ENCODE data around the gene NEO1. TPM values are rescaled to one million over a fixed set of nuclear protein-coding genes. Genes with fewer than 3 reads are reported as not detected.

The NEO1 gene
- total RNA-seq, 1 donor from 2014 or later, result 75.6 TPM

DNA sequence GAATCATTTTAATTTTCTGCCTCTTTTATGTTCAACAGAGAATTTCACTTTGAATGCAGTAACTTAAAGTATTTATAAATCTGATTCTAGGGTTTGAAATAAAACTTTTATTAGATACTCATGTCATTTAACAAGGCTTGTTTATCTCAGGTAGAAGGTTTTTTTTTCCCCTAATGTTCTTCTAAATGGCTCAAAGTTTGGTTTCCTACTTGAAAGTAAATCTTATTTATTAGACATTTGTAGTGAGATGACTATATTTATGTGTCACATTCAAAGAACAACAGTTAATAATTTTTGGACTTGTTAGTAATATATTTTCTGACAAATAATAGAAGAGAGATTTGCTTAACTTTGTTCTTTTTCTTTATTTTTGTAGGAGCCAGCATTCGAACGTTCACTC lies 63.9 kb downstream of the NEO1 start:
- Mint-ChIP-seq H3K9me3 (no peaks in the 10 kb centered on the region), H3K27ac (ENCODE audit: unreplicated experiment) (no peak overlapping the region), H3K36me3 (ENCODE audit: low read depth) (peaks cover 6% of the 10 kb centered on the region), H3K27me3 (ENCODE audit: low read depth) (no peaks in the 10 kb centered on the region), H3K4me3 (no peak overlapping the region), H3K4me1 (no peaks in the 10 kb centered on the region)
- TF ChIP-seq, protein P1, sequence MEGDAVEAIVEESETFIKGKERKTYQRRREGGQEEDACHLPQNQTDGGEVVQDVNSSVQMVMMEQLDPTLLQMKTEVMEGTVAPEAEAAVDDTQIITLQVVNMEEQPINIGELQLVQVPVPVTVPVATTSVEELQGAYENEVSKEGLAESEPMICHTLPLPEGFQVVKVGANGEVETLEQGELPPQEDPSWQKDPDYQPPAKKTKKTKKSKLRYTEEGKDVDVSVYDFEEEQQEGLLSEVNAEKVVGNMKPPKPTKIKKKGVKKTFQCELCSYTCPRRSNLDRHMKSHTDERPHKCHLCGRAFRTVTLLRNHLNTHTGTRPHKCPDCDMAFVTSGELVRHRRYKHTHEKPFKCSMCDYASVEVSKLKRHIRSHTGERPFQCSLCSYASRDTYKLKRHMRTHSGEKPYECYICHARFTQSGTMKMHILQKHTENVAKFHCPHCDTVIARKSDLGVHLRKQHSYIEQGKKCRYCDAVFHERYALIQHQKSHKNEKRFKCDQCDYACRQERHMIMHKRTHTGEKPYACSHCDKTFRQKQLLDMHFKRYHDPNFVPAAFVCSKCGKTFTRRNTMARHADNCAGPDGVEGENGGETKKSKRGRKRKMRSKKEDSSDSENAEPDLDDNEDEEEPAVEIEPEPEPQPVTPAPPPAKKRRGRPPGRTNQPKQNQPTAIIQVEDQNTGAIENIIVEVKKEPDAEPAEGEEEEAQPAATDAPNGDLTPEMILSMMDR (conservative IDR thresholded peaks at IDR 0.05), result no peak
- no peak for DNase-seq (ENCODE audit: low read depth, low spot score)

- no peaks in the 10 kb centered on the region for H3K27me3 Mint-ChIP-seq (ENCODE audit: low read depth)
- no peaks in the 10 kb centered on the region for H3K9me3 Mint-ChIP-seq
- no peak overlapping the region for H3K27ac Mint-ChIP-seq (ENCODE audit: unreplicated experiment)
- no peak overlapping the region for H3K4me3 Mint-ChIP-seq
- no peak for DNase-seq (ENCODE audit: low read depth, low spot score)
- H3K36me3 Mint-ChIP-seq (ENCODE audit: low read depth), result peaks cover 6% of the 10 kb centered on the region
- TF ChIP-seq, protein P1 (conservative IDR thresholded peaks at IDR 0.05), result no peak
- H3K4me1 Mint-ChIP-seq, result no peaks in the 10 kb centered on the region
These were observed 65.8 kb downstream of the NEO1 start for GRCh38 chr15:73118055-73118454.

DNA sequence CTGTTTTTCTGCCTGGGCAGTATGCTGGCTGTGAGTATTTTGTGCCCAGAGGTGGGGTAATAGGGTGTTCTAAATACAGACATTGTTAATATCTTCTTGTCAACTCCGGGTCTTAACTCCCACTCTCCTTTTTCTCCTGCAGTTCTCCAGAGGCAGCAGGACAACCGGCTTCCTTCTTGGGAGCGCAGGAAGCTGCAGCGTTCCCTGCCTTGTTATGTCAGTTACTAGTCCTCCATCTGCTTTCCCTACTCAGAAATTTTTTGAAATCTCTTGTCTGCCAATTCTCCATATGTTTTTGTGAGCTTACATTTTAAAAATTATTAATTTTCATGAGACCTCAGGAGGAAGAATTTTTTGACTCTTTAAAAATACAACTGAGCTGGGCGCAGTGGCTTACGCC lies 67.2 kb downstream of the NEO1 start:
- TF ChIP-seq, protein P1 (conservative IDR thresholded peaks at IDR 0.05), result no peak
- Mint-ChIP-seq H3K27ac (ENCODE audit: unreplicated experiment) (no peak overlapping the region), H3K36me3 (ENCODE audit: low read depth) (peaks cover 6% of the 10 kb centered on the region), H3K4me1 (no peaks in the 10 kb centered on the region), H3K4me3 (no peak overlapping the region), H3K9me3 (no peaks in the 10 kb centered on the region), H3K27me3 (ENCODE audit: low read depth) (no peaks in the 10 kb centered on the region)
- DNase-seq (ENCODE audit: low read depth, low spot score), result no peak

- TF ChIP-seq, protein P1 (conservative IDR thresholded peaks at IDR 0.05), result no peak
- H3K27me3 Mint-ChIP-seq (ENCODE audit: low read depth), result no peaks in the 10 kb centered on the region
- peaks cover 6% of the 10 kb centered on the region for H3K36me3 Mint-ChIP-seq (ENCODE audit: low read depth)
- no peaks in the 10 kb centered on the region for H3K4me1 Mint-ChIP-seq
- no peak overlapping the region for H3K4me3 Mint-ChIP-seq
- no peak overlapping the region for H3K27ac Mint-ChIP-seq (ENCODE audit: unreplicated experiment)
- no peaks in the 10 kb centered on the region for H3K9me3 Mint-ChIP-seq
- no peak for DNase-seq (ENCODE audit: low read depth, low spot score)
These were observed 68.0 kb downstream of the NEO1 start for GRCh38 chr15:73120269-73120668.

- Mint-ChIP-seq H3K4me1 (no peaks in the 10 kb centered on the region), H3K27me3 (ENCODE audit: low read depth) (no peaks in the 10 kb centered on the region), H3K27ac (ENCODE audit: unreplicated experiment) (no peak overlapping the region), H3K9me3 (no peaks in the 10 kb centered on the region), H3K36me3 (ENCODE audit: low read depth) (no peaks in the 10 kb centered on the region), H3K4me3 (no peak overlapping the region)
- no peak for DNase-seq (ENCODE audit: low read depth, low spot score)
- TF ChIP-seq, protein P1 (conservative IDR thresholded peaks at IDR 0.05), result no peak
These were observed 73.0 kb downstream of the NEO1 start for GRCh38 chr15:73125219-73125618.

Measured in neural crest cell (in vitro differentiated cells).